Measurements from ENCODE around the gene SULT1A3.
"Not testable (repeated sequence)": the region's sequence is repeated elsewhere in the genome, so short reads cannot be mapped to it uniquely, and the experiment has no call there.

SULT1A3 gene

DNA sequence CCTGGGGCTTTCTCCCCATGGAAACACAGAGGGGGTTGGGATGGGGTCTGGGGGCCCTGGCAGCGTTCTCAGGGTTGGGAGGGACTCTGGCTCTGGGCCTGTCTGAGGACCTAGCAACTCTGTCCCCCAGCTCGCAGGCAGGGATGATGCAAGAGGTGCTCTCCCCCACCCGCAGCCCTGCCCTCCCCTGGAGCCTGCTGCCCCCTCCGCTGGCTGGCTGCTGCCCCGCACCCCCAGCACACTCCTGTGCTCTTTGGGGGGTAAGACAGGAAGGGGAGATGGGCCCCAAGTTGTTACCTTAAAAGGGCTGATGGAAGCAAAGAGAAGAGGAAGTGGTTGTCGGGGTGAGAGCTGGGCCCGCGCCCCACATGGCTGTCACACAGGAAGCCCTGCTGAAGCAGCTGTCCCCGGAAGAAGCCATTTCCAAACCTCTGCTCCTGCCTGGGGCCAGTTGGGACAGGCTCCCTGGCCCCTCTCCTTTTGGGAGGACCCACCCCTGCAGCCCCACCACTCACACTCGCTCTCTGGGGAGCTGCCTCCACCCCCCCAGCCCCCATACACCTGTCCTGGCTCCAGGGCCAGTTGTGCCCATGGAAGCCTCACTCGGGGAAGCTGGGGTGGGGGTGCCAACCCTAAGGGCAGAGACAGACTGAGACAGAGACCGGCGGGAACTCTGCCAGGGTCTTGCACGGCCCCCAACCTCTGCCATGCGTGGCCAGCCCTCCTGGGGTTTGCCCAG is 13.2 kb upstream of the SULT1A3 start:
- TF ChIP-seq, protein P1, sequence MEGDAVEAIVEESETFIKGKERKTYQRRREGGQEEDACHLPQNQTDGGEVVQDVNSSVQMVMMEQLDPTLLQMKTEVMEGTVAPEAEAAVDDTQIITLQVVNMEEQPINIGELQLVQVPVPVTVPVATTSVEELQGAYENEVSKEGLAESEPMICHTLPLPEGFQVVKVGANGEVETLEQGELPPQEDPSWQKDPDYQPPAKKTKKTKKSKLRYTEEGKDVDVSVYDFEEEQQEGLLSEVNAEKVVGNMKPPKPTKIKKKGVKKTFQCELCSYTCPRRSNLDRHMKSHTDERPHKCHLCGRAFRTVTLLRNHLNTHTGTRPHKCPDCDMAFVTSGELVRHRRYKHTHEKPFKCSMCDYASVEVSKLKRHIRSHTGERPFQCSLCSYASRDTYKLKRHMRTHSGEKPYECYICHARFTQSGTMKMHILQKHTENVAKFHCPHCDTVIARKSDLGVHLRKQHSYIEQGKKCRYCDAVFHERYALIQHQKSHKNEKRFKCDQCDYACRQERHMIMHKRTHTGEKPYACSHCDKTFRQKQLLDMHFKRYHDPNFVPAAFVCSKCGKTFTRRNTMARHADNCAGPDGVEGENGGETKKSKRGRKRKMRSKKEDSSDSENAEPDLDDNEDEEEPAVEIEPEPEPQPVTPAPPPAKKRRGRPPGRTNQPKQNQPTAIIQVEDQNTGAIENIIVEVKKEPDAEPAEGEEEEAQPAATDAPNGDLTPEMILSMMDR (IDR thresholded peaks at IDR 0.05): no peak

- TF ChIP-seq, protein P1 (IDR thresholded peaks at IDR 0.05): no peak
Observed at GRCh38 chr16:30186444-30186781, 12.6 kb upstream of the SULT1A3 start.

- TF ChIP-seq, protein P1 (IDR thresholded peaks at IDR 0.05): peak; percentile 52; the same call in 1 of the 2 replicates
Observed at GRCh38 chr16:30186782-30187555, 12.1 kb upstream of the SULT1A3 start.

- TF ChIP-seq, protein P1 (IDR thresholded peaks at IDR 0.05): peak; percentile 3; the same call in 1 of the 2 replicates
Observed at GRCh38 chr16:30187556-30187865, 11.5 kb upstream of the SULT1A3 start.

- TF ChIP-seq, protein P1 (IDR thresholded peaks at IDR 0.05): no peak
Observed at GRCh38 chr16:30187971-30188561, 11.0 kb upstream of the SULT1A3 start.

- TF ChIP-seq, protein P1 (IDR thresholded peaks at IDR 0.05): not testable (repeated sequence)
Observed at GRCh38 chr16:30193615-30194014, 5.4 kb upstream of the SULT1A3 start, which contains the start of the genes BOLA2B and SLX1A. TSS of gene BOLA2B (minus strand) at chr16:30193666. CDS start at chr16:30193595, 71 bp downstream. TSS of gene SLX1A (plus strand) at chr16:30193875. CDS start at chr16:30194085, 210 bp downstream.

DNA sequence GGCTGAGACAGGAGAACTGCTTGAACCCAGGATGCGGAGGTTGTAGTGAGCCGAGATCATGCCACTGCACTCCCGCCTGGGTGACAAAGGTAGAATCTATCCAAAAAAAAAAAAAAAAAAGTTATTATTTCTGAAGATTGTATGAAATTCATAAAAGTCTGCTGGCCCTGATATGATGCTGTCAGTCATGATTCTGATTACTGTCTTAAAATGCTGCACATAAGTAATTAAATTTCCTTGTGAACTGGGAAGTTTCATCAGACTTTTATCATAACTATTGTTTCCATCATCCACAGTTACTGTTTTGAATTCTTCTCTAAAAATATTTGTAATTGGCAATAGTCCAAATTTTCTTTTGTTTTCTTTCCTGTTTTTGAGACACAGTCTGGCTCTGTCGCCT is 49.3 kb downstream of the SULT1A3 start, which contains the start of gene NPIPB13:
TSS of gene NPIPB13 (minus strand) at position 101 of the 400 bp plus-strand sequence. CDS start 2,906 bp downstream, outside the sequence.
- TF ChIP-seq, protein P1 (IDR thresholded peaks at IDR 0.05): not testable (repeated sequence)
